Gastroesophageal sphincter (tissue), 4 donors: ENCODE data around the gene STARD3. TPM values are rescaled to one million over a fixed set of nuclear protein-coding genes. Genes with fewer than 3 reads are reported as not detected.

ENCODE experiments used
- ATAC-seq: fragments of 150-250 bp; one replicate; pipeline ENCODE4 v1.9.1; 2016; ENCODE audit warnings: mild to moderate bottlenecking, moderate library complexity
- H3K27ac ChIP-seq, 4 donors: fragments of 200-600 bp; sonication (generic) in 3 of 4; 1 replicate in 3 of 4; 2 replicates in 1 of 4; pipeline ENCODE4 v1.5.1; 2016 to 2019
- H3K27me3 ChIP-seq: fragments of 200-600 bp; sonication (generic); one replicate; pipeline ENCODE4 v1.5.1; 2019
- H3K36me3 ChIP-seq, 2 donors: fragments of 200-600 bp; sonication (generic); one replicate each; pipeline ENCODE4 v1.5.1; 2019; ENCODE audit warnings: control low read depth in 1 of 2
- H3K4me1 ChIP-seq, 3 donors: fragments of 200-600 bp; sonication (generic); 1 replicate in 2 of 3; 2 replicates in 1 of 3; pipeline ENCODE4 v1.5.1; 2016 to 2019; ENCODE audit warnings: control low read depth in 2 of 3
- H3K4me3 ChIP-seq, 2 donors: fragments of 200-600 bp; sonication (generic); one replicate each; pipeline ENCODE4 v1.5.1; 2019; ENCODE audit warnings: mild to moderate bottlenecking in 1 of 2, moderate library complexity in 1 of 2
- H3K9me3 ChIP-seq, 3 donors: fragments of 200-600 bp; sonication (generic); one replicate each; pipeline ENCODE4 v1.5.1; 2017 to 2019; ENCODE audit warnings: control low read depth in 2 of 3
- EP300 ChIP-seq: sonication (generic); formaldehyde crosslinking; IDR thresholded peaks from one replicate; pipeline ENCODE4 v1.6.1; 2017; ENCODE audit warnings: antibody characterized with exemption, mild to moderate bottlenecking
- POLR2A ChIP-seq, 2 donors: fragments of 450-650 bp; IDR thresholded peaks; one replicate each; pipeline ENCODE4 v1.6.1; 2017; ENCODE audit warnings: antibody characterized with exemption in 2 of 2, mild to moderate bottlenecking in 2 of 2, moderate library complexity in 1 of 2
- POLR2AphosphoS5 ChIP-seq: sonication (generic); formaldehyde crosslinking; IDR thresholded peaks from one replicate; pipeline ENCODE4 v1.6.1; 2017; ENCODE audit warnings: antibody characterized with exemption
- WGBS, 2 donors: methylation state at CpG; one replicate each; pipeline ENCODE4 v1.1.5; 2018; ENCODE audit warnings: low coverage in 1 of 2; 5-methylcytosine and 5-hydroxymethylcytosine counted together
- total RNA-seq, 4 donors: library from RNA; depleted of rRNA; stranded (reverse); fragments of >200 nt; gene quantifications; one replicate each; pipeline ENCODE4 v1.1.0, GENCODE V29; 2016
- TF ChIP-seq, protein P1 (sequence below), 4 experiments: fragments of 200-600 bp in 2 of 4; fragments of 450-650 bp in 2 of 4; sonication (generic) in 1 of 4; IDR thresholded peaks; one replicate each; pipeline ENCODE4 v1.5.1; 2017 to 2019; ENCODE audit warnings: antibody characterized with exemption in 4 of 4, mild to moderate bottlenecking in 2 of 4, moderate library complexity in 2 of 4

STARD3 gene
- total RNA-seq, 4 donors from 2014 or later: 24.5 to 41.4 (median 27.5) TPM

DNA sequence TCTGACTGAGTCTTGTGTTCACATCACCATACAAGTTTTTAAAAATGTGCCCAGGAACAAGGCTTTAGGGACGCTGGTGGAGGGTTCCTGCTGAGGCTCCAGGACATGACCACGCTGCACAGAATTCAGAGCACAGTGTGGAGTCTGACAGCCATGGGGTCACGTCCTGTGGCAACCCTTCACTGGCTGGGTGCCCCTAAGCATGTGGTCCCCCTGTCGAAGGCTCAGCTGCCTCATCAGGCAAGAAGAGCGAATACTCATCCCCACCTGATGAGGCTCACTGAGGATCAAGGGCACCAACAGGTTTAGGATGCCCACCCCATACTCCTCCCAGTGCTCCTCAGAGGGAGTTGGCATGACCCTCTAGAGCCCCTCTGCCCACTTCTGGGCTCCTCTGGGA, 37.2 kb downstream of the STARD3 start:
- ATAC-seq: no peak
- TF ChIP-seq, protein P1, sequence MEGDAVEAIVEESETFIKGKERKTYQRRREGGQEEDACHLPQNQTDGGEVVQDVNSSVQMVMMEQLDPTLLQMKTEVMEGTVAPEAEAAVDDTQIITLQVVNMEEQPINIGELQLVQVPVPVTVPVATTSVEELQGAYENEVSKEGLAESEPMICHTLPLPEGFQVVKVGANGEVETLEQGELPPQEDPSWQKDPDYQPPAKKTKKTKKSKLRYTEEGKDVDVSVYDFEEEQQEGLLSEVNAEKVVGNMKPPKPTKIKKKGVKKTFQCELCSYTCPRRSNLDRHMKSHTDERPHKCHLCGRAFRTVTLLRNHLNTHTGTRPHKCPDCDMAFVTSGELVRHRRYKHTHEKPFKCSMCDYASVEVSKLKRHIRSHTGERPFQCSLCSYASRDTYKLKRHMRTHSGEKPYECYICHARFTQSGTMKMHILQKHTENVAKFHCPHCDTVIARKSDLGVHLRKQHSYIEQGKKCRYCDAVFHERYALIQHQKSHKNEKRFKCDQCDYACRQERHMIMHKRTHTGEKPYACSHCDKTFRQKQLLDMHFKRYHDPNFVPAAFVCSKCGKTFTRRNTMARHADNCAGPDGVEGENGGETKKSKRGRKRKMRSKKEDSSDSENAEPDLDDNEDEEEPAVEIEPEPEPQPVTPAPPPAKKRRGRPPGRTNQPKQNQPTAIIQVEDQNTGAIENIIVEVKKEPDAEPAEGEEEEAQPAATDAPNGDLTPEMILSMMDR (IDR thresholded peaks at IDR 0.05): no peak
- TF ChIP-seq EP300: no peak
- no peak for TF ChIP-seq POLR2A (IDR thresholded peaks at IDR 0.05)
- TF ChIP-seq POLR2AphosphoS5: no peak
- WGBS, 2 donors: 60% methylated on average over 1 of the region's 5 CpGs; no CpG with 5 or more reads in 1 of the 2 donors
- peaks cover 0 to 49% (median 17%) of the 10 kb centered on the region in 3 donors for H3K4me1 ChIP-seq
- H3K27ac ChIP-seq: no peak overlapping the region
- no peak overlapping the region for H3K4me3 ChIP-seq
- peaks cover 28% of the 10 kb centered on the region for H3K27me3 ChIP-seq
- no peaks in the 10 kb centered on the region for H3K9me3 ChIP-seq
- peaks cover 0 to 6% of the 10 kb centered on the region in 2 donors for H3K36me3 ChIP-seq

DNA sequence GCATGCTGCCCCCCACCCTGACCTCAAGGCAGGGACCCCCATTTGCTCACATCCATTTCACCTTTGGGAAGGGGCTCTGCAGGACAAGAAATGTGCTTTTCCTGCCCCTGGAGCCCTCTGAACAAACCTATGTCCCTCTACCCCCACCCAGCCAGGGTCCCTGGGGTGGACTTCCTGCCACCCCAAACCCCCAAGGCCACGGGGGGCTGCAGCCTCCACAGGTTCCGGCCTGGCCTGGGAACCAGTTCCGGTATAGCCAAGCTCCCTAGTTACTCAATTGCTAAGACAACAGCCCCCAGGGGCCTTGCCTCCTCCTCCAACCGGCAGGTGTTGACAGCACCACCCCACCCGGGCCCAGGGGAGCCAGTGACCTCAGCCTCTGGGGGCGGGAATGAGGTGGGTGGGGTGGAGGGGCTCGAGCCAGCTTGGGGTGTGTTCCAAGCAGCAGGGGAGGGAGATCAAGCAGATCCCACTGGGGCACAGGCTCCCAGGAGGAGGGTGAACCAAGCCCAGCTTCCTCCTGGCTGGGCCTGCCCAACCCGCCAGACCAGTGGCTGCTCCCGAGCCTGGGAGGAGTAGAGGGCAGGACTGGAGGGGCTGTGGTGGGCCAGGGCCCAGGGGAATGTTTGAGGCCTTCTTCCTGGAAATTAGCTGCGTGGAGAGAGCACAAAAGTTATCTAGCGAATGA, 37.9 kb downstream of the STARD3 start:
- no peak for ATAC-seq
- Histone ChIP-seq H3K9me3 (no peaks in the 10 kb centered on the region), H3K36me3 (peaks cover 0 to 13% of the 10 kb centered on the region in 2 donors), H3K27ac (peak overlapping the region in 1 of 4 donors; percentile 5), H3K4me3 (no peak overlapping the region), H3K27me3 (peaks cover 22% of the 10 kb centered on the region), H3K4me1 (peaks cover 0 to 48% (median 17%) of the 10 kb centered on the region in 3 donors)
- TF ChIP-seq POLR2A (IDR thresholded peaks at IDR 0.05) (no peak), POLR2AphosphoS5 (no peak), EP300 (no peak)
- TF ChIP-seq, protein P1 (IDR thresholded peaks at IDR 0.05): no peak
- 54 to 100% methylated on average over 1 to 3 of the region's 11 CpGs for WGBS, 2 donors

DNA sequence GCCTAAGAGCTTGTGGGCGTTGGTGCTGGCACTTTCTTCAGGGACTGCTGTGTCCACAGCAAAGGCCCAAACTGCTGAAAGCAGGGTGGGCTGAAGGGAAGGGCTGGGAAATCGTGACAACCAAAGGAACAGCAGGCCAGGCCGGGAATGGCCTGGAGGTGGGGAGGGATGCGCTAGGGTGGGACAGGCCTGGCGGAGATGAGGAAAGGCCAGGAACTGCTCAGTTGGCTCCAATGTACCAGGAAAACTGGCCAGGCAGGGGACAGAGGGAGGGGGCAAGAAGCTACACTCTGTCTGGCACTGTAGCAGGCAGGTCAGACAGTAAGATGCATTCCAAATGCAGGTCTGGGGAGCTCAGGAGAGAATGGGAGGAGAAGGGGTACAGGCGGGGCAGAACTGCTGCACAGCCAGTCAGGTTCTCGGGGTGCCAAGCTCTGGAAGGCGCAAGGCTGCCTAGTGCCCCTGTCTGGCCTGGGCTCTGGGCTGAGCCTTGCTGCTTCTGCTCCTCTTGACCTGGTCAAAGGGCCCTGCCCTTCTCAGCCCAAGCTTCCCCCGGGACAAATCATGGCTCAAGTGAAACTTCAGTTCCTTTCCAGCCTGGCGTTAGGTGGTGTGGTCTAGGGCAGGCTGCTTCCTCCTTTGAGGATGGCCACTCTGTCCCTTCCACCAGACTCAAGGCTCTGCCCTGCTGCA, 38.6 kb downstream of the STARD3 start:
- 83 to 100% methylated on average over 1 to 2 of the region's 10 CpGs for WGBS, 2 donors
- Histone ChIP-seq H3K4me1 (peaks cover 0 to 48% (median 17%) of the 10 kb centered on the region in 3 donors), H3K27ac (peak overlapping the region in 1 of 4 donors; percentile 5), H3K36me3 (peaks cover 0 to 20% of the 10 kb centered on the region in 2 donors), H3K27me3 (peaks cover 15% of the 10 kb centered on the region), H3K9me3 (no peaks in the 10 kb centered on the region), H3K4me3 (no peak overlapping the region)
- TF ChIP-seq POLR2AphosphoS5: no peak
- TF ChIP-seq POLR2A (IDR thresholded peaks at IDR 0.05): no peak
- no peak for TF ChIP-seq EP300
- TF ChIP-seq, protein P1 (IDR thresholded peaks at IDR 0.05): no peak
- ATAC-seq: no peak

DNA sequence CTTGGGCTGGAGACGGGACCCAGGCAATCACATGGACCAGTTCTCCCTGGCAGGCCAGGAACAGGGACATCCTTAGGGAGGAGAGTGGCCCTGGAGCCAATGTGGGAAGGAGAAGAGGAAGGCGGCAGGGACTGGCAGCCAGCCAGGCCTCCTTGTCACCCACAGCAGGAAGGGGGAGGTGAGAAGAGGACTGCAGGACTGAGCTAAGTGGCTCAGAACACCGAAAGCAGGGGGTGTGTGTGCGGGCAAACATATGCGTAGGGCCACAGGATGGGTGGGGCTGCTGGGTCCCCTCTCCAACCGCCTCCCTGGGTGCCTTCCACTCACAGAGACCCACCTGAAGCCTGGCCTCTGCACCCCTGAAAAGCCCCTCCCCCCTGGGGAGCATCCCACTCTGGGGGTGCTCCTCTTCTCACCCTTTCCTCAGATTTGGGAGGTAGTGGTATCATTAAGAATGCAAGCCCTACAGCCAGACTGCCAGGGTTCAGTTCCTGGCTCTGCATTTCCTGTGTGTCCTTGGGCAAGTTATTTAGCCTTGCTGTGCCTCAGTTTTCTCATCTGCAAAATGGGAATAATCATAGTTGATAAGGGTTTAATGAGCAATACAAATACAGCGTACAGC, 39.4 kb downstream of the STARD3 start:
- WGBS, 2 donors: 70% methylated on average over 2 of the region's 7 CpGs; no CpG with 5 or more reads in 1 of the 2 donors
- TF ChIP-seq, protein P1 (IDR thresholded peaks at IDR 0.05): no peak
- TF ChIP-seq POLR2A (IDR thresholded peaks at IDR 0.05) (no peak), POLR2AphosphoS5 (no peak), EP300 (no peak)
- ATAC-seq: peak; percentile 14
- Histone ChIP-seq H3K27me3 (peaks cover 7% of the 10 kb centered on the region), H3K9me3 (no peaks in the 10 kb centered on the region), H3K4me1 (peaks cover 0 to 46% (median 17%) of the 10 kb centered on the region in 3 donors), H3K36me3 (peaks cover 0 to 28% of the 10 kb centered on the region in 2 donors), H3K4me3 (no peak overlapping the region), H3K27ac (peak overlapping the region in 1 of 4 donors; percentile 5)
